A549 (cell line): ENCODE results near the gene HIVEP3. TPM values are rescaled to one million over a fixed set of nuclear protein-coding genes. Genes with fewer than 3 reads are reported as not detected.

Source experiments
- ATAC-seq, 2 experiments: fragments of 200-7000 bp in 1 of 2; fragments of >200 bp in 1 of 2; cut with Nextera tagmentation in 1 of 2; cut with Tn5 transposase in 1 of 2; 3 replicates each; pipeline versions ENCODE4 v1.8.0 to v1.9.1; 2018 to 2020; ENCODE audit warnings: mild to moderate bottlenecking in 1 of 2, moderate library complexity in 1 of 2
- CTCF ChIA-PET: fragments of 300-600 bp; sonication (Branson Sonifier 250); formaldehyde crosslinking; extraction: SDS; loops from one replicate; lab custom pipeline; 2021; ENCODE audit warnings: antibody characterized with exemption, inconsistent platforms; lab: Yijun Ruan, JAX
- POLR2A ChIA-PET: fragments of 350-600 bp; formaldehyde crosslinking; extraction: SDS; loops from one replicate; lab custom pipeline; 2021; ENCODE audit warnings: antibody characterized with exemption, inconsistent platforms; lab: Yijun Ruan, JAX
- DNase-seq, 2 experiments: peaks; one replicate each; pipeline versions ENCODE4 v3.0.0 to v3.0.0-alpha.2; 2011 to 2016; ENCODE audit warnings: low read depth in 1 of 2, low spot score in 1 of 2
- FAIRE-seq: peaks from 2 replicates; lab custom pipeline; 2011; peaks lifted over from hg19 to GRCh38; lab: Jason Lieb, UNC
- H3K27ac ChIP-seq, 2 experiments: fragments of >200 bp; sonication (Bioruptor Twin); formaldehyde crosslinking; 3 replicates each; pipeline ENCODE4 v1.5.1; 2016 to 2017
- H3K4me1 ChIP-seq: fragments of >200 bp; sonication (Bioruptor Twin); formaldehyde crosslinking; 3 replicates; pipeline ENCODE4 v1.6.1; 2016
- H3K4me2 ChIP-seq: fragments of >200 bp; sonication (Bioruptor Twin); formaldehyde crosslinking; 3 replicates; pipeline ENCODE4 v1.6.1; 2016
- H3K4me3 ChIP-seq: fragments of >200 bp; sonication (Bioruptor Twin); formaldehyde crosslinking; 3 replicates; pipeline ENCODE4 v1.5.1; 2016
- H3K9me3 ChIP-seq: fragments of >200 bp; sonication (Bioruptor Twin); formaldehyde crosslinking; 3 replicates; pipeline ENCODE4 v1.6.1; 2016
- ATOH8 ChIP-seq: fragments of 250-450 bp; sonication (Bioruptor Pico); IDR thresholded peaks from 2 replicates; pipeline ENCODE4 v1.5.0; 2020; ENCODE audit warnings: low read depth, mild to moderate bottlenecking, moderate library complexity
- CBX8 ChIP-seq: fragments of 200-600 bp; sonication (generic); IDR thresholded peaks from 2 replicates; pipeline ENCODE4 v1.6.1; 2016
- E2F6 ChIP-seq: IDR thresholded peaks from 2 replicates; pipeline ENCODE4 v1.6.1; 2012; ENCODE audit warnings: low read depth, borderline replicate concordance
- EHMT2 ChIP-seq: fragments of 200-600 bp; sonication (generic); IDR thresholded peaks from 2 replicates; pipeline ENCODE4 v1.6.1; 2016; ENCODE audit warnings: antibody characterized with exemption, low read depth, mild to moderate bottlenecking, moderate library complexity
- EP300 ChIP-seq, 2 experiments: fragments of >200 bp; sonication (Bioruptor Twin); formaldehyde crosslinking; IDR thresholded peaks; 2 replicates in 1 of 2; 3 replicates in 1 of 2; pipeline ENCODE4 v1.6.1; 2016 to 2017
- FOSB ChIP-seq: fragments of 250-450 bp; sonication (Bioruptor Pico); IDR thresholded peaks from 2 replicates; pipeline ENCODE4 v1.5.0; 2020; ENCODE audit warnings: mild to moderate bottlenecking, moderate library complexity
- FOSL2 ChIP-seq, 2 experiments: fragments of 450-650 bp in 1 of 2; fragments of >200 bp in 1 of 2; sonication (Bioruptor Twin) in 1 of 2; formaldehyde crosslinking; IDR thresholded peaks; 2 replicates each; pipeline versions ENCODE4 v1.5.0 to v1.6.1; 2016 to 2020; ENCODE audit warnings: mild to moderate bottlenecking in 1 of 2, moderate library complexity in 1 of 2
- FOXS1 ChIP-seq: fragments of 250-450 bp; sonication (Bioruptor Pico); IDR thresholded peaks from 2 replicates; pipeline ENCODE4 v1.5.0; 2020; ENCODE audit warnings: mild to moderate bottlenecking, moderate library complexity
- KDM5A ChIP-seq: fragments of 200-600 bp; sonication (generic); IDR thresholded peaks from 2 replicates; pipeline ENCODE4 v1.6.1; 2016; ENCODE audit warnings: antibody characterized with exemption, mild to moderate bottlenecking
- MAZ ChIP-seq: fragments of 150-350 bp; IDR thresholded peaks from 2 replicates; pipeline ENCODE4 v1.6.1; 2014; ENCODE audit warnings: antibody characterized with exemption, low read depth, low read length, borderline replicate concordance
- MYC ChIP-seq: IDR thresholded peaks from 2 replicates; pipeline ENCODE4 v1.6.1; 2012; ENCODE audit warnings: mild to moderate bottlenecking, inconsistent platforms, low read length, improper control_type of control experiment, borderline replicate concordance
- NPAS2 ChIP-seq: fragments of 250-450 bp; sonication (Bioruptor Pico); IDR thresholded peaks from 2 replicates; pipeline ENCODE4 v1.8.0; 2022; ENCODE audit warnings: mild to moderate bottlenecking, moderate library complexity, borderline replicate concordance
- NR3C1 ChIP-seq: fragments of >200 bp; sonication (Bioruptor Twin); formaldehyde crosslinking; IDR thresholded peaks from 3 replicates; pipeline ENCODE4 v1.6.1; 2017
- RAD21 ChIP-seq, 2 experiments: fragments of >200 bp in 1 of 2; sonication (Bioruptor Twin) in 1 of 2; formaldehyde crosslinking in 1 of 2; IDR thresholded peaks in 1 of 2; conservative IDR thresholded peaks in 1 of 2; 2 replicates in 1 of 2; 3 replicates in 1 of 2; pipeline ENCODE4 v1.6.1; 2012 to 2018; ENCODE audit warnings: inconsistent platforms in 1 of 2
- REST ChIP-seq: fragments of 200-600 bp; sonication (generic); IDR thresholded peaks from 2 replicates; pipeline ENCODE4 v1.6.1; 2016; ENCODE audit warnings: antibody characterized with exemption, mild to moderate bottlenecking, moderate library complexity
- RNF2 ChIP-seq: fragments of 200-600 bp; sonication (generic); IDR thresholded peaks from 2 replicates; pipeline ENCODE4 v1.6.1; 2016; ENCODE audit warnings: low read depth, mild to moderate bottlenecking, antibody characterized with exemption, moderate library complexity, borderline replicate concordance
- SREBF2 ChIP-seq: fragments of 450-650 bp; IDR thresholded peaks from 2 replicates; pipeline ENCODE4 v1.6.1; 2014; ENCODE audit warnings: mild to moderate bottlenecking, moderate library complexity
- ZFP36 ChIP-seq: fragments of 450-650 bp; IDR thresholded peaks from 2 replicates; pipeline ENCODE4 v1.6.1; 2014; ENCODE audit warnings: borderline replicate concordance; ENCODE audit not compliant: partially characterized antibody
- ZNF302 ChIP-seq: fragments of 250-450 bp; sonication (Bioruptor Pico); IDR thresholded peaks from 2 replicates; pipeline ENCODE4 v1.9.0; 2021; ENCODE audit warnings: inconsistent platforms, mild to moderate bottlenecking, moderate library complexity
- ZSCAN20 ChIP-seq: fragments of 250-450 bp; sonication (Bioruptor Pico); IDR thresholded peaks from 2 replicates; pipeline ENCODE4 v1.8.0; 2022; ENCODE audit warnings: mild to moderate bottlenecking, moderate library complexity
- WGBS: methylation state at CpG from one replicate; pipeline ENCODE4 v1.1.6; 2017; ENCODE audit errors: missing lambda C conversion rate; 5-methylcytosine and 5-hydroxymethylcytosine counted together
- polyA plus RNA-seq, 4 experiments: library from polyadenylated mRNA; depleted of rRNA in 3 of 4; stranded (reverse); fragments of >200 nt; fragmentation: RNase III in 1 of 4; extraction: RNeasy Plus Mini Kit Qiagen cat#74134 plus additional on column Dnase treatment in 1 of 4; gene quantifications; 2 replicates in 3 of 4; 3 replicates in 1 of 4; pipeline ENCODE4 v1.2.3, GENCODE V29; 2011 to 2017
- TF ChIP-seq, protein P1 (sequence below): fragments of 250-450 bp; sonication (Bioruptor Pico); IDR thresholded peaks from 2 replicates; pipeline ENCODE4 v1.5.0; 2021; ENCODE audit warnings: mild to moderate bottlenecking, moderate library complexity, borderline replicate concordance
- TF ChIP-seq, protein P2 (sequence below): fragments of >200 bp; sonication (Bioruptor Twin); formaldehyde crosslinking; IDR thresholded peaks from 2 replicates; pipeline ENCODE4 v1.6.1; 2016
- TF ChIP-seq, protein P3 (sequence below): IDR thresholded peaks from 2 replicates; pipeline ENCODE4 v1.6.1; 2012

The HIVEP3 gene
- polyA plus RNA-seq, 2 of the 4 experiments (the other 2 are of a cell fraction), result 1.5 to 2.0 TPM

DNA sequence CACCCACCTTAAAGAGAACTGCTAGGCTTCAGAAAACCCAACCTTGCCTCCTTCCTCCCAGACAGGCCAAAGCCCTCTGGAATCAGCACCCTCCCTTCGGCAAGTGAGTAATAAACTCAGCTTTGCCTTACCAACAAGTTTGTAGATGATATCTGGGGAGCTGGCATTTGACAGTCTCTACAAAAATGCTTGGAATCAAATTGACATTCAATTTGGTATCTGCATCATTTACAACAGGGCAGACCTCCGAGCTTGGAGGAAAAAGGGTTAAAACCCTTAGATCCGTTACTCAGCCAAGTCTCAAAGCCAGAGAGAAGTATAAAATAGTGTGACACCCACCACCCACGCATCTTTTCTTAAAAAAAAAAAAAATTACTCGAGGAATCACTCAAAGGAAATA is 285.0 kb downstream of the HIVEP3 start:
- H3K27ac ChIP-seq, result no peak overlapping the region
- FAIRE-seq (no peak), ATAC-seq (no peak), DNase-seq (no peak)
- H3K4me2 ChIP-seq, result no peak overlapping the region
- H3K9me3 ChIP-seq, result no peaks in the 10 kb centered on the region
- TF ChIP-seq FOSB (CRISPR knock-in tag), result no peak
- no peak for TF ChIP-seq ZNF302 (CRISPR knock-in tag)
- TF ChIP-seq, protein P1, sequence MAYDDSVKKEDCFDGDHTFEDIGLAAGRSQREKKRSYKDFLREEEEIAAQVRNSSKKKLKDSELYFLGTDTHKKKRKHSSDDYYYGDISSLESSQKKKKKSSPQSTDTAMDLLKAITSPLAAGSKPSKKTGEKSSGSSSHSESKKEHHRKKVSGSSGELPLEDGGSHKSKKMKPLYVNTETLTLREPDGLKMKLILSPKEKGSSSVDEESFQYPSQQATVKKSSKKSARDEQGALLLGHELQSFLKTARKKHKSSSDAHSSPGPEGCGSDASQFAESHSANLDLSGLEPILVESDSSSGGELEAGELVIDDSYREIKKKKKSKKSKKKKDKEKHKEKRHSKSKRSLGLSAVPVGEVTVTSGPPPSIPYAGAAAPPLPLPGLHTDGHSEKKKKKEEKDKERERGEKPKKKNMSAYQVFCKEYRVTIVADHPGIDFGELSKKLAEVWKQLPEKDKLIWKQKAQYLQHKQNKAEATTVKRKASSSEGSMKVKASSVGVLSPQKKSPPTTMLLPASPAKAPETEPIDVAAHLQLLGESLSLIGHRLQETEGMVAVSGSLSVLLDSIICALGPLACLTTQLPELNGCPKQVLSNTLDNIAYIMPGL, result no peak
- TF ChIP-seq MYC, result no peak
- TF ChIP-seq, protein P2, sequence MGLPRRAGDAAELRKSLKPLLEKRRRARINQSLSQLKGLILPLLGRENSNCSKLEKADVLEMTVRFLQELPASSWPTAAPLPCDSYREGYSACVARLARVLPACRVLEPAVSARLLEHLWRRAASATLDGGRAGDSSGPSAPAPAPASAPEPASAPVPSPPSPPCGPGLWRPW, result no peak
- no peak for TF ChIP-seq RNF2
- TF ChIP-seq REST, result no peak
- TF ChIP-seq ZFP36, result no peak
- TF ChIP-seq E2F6, result no peak
- TF ChIP-seq NR3C1, result no peak
- TF ChIP-seq NPAS2 (CRISPR knock-in tag), result no peak
- TF ChIP-seq MAZ, result no peak
- no peak for TF ChIP-seq ATOH8
- no peak for TF ChIP-seq RAD21 (conservative IDR thresholded peaks at IDR 0.05 in 1 of 2, IDR thresholded peaks at IDR 0.05 in 1 of 2)
- no peak for TF ChIP-seq EP300 (IDR thresholded peaks at IDR 0.05)
- TF ChIP-seq SREBF2, result no peak
- no peaks in the 10 kb centered on the region for H3K4me1 ChIP-seq
- H3K4me3 ChIP-seq, result no peak overlapping the region
- POLR2A ChIA-PET, result no interaction called here
- CTCF ChIA-PET, result no interaction called here
- WGBS, result 41% methylated on average over 4 of the region's 5 CpGs

DNA sequence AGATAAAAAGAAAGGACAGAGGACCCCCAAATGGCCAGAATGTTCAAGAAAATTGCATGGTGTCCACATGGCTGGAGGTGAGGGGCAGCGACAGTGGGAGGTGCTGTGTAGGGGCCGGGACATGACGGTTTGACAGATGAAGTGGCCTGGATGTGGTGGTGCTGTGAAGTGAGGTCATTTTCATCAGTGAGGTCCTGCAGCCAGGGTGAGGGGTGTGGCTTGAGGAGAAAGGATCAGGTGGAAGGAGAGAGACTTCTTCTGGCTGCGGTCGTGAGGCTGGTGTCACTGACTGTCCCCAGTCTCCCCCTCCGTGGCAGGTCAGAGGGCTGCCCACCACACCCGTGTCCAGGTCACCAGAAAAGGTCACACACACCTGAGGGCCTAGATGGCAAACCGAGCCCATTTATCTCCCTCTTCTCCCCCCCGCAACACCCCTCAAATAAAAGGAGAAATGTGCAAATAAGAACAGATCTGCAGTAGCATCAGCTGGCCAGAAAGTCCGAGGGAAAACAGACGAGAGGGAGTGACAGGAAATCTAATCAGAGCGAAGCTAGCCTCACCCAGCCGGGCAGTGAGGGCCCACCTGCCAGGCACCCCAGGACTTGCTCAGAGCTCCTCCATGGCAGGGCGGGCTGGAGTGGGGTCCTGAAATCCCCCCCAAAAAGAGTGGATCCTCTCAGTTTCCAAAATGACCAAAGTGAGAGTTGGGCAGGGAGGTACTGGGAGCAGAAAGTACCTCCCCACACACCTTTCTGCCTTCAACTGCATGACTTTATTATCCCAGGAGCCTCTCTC is 285.7 kb downstream of the HIVEP3 start:
- POLR2A ChIA-PET, result no interaction called here
- DNase-seq (no peak), ATAC-seq (no peak), FAIRE-seq (no peak)
- no peaks in the 10 kb centered on the region for H3K9me3 ChIP-seq
- CTCF ChIA-PET, result no interaction called here
- WGBS, result 75% methylated on average over 14 of the region's 14 CpGs
- H3K4me2 ChIP-seq, result no peak overlapping the region
- TF ChIP-seq FOSL2 (IDR thresholded peaks at IDR 0.05) (no peak), FOSL2 (CRISPR knock-in tag; IDR thresholded peaks at IDR 0.05) (no peak), FOXS1 (CRISPR knock-in tag) (no peak), EHMT2 (no peak), KDM5A (no peak), SREBF2 (no peak), ZSCAN20 (CRISPR knock-in tag) (no peak), FOSB (CRISPR knock-in tag) (no peak), E2F6 (no peak), CBX8 (no peak)
- TF ChIP-seq, protein P3, sequence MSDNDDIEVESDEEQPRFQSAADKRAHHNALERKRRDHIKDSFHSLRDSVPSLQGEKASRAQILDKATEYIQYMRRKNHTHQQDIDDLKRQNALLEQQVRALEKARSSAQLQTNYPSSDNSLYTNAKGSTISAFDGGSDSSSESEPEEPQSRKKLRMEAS, result no peak
- no peaks in the 10 kb centered on the region for H3K4me1 ChIP-seq
- no peak overlapping the region for H3K4me3 ChIP-seq
- no peak overlapping the region for H3K27ac ChIP-seq
